Amygdala (tissue), 56 donors: ENCODE data around the gene OR9G1.
"Not testable (repeated sequence)": the region's sequence is repeated elsewhere in the genome, so short reads cannot be mapped to it uniquely, and the experiment has no call there.

Source experiments
- DNase-seq, 56 donors: peaks; one replicate each; lab custom pipeline; 2025; lab: John Stamatoyannopoulos, UW

Gene OR9G1

GRCh38 chr11:56698795-56699194, at the start of gene OR9G1:
TSS of gene OR9G1 (plus strand) at chr11:56699095. CDS start at chr11:56700388, 1,293 bp downstream.
- DNase-seq = no peak

GRCh38 chr11:56659755-56660154, 39.1 kb upstream of the OR9G1 start:
- DNase-seq = no peak

GRCh38 chr11:56663386-56663785, 35.5 kb upstream of the OR9G1 start, which contains the start of gene OR5AR1:
TSS of gene OR5AR1 (plus strand) at chr11:56663686. CDS start at chr11:56663686, 0 bp downstream.
- no peak for DNase-seq

- no peak for DNase-seq
These were observed 27.9 kb upstream of the OR9G1 start for GRCh38 chr11:56670984-56671383.

GRCh38 chr11:56688554-56689100, 10.3 kb upstream of the OR9G1 start:
- no peak for DNase-seq

GRCh38 chr11:56691179-56691578, 7.7 kb upstream of the OR9G1 start:
- DNase-seq = not testable (repeated sequence)

GRCh38 chr11:56693428-56693827, 5.5 kb upstream of the OR9G1 start:
- DNase-seq = no peak

- DNase-seq = no peak
These were observed 1.5 kb downstream of the OR9G1 start for GRCh38 chr11:56700242-56700913.

- DNase-seq = no peak
These were observed 2.1 kb downstream of the OR9G1 start for GRCh38 chr11:56700914-56701485.

GRCh38 chr11:56705784-56706396, 7.0 kb downstream of the OR9G1 start:
- no peak for DNase-seq

- no peak for DNase-seq
These were observed 7.6 kb downstream of the OR9G1 start for GRCh38 chr11:56706486-56706885.

- no peak for DNase-seq
These were observed 15.3 kb downstream of the OR9G1 start for GRCh38 chr11:56714206-56714605.

GRCh38 chr11:56716379-56716854, 17.5 kb downstream of the OR9G1 start:
- no peak for DNase-seq

- no peak for DNase-seq
These were observed 21.6 kb downstream of the OR9G1 start for GRCh38 chr11:56720513-56720912.

- DNase-seq = no peak
These were observed 41.2 kb downstream of the OR9G1 start for GRCh38 chr11:56740107-56740506.

- no peak for DNase-seq
These were observed 42.0 kb downstream of the OR9G1 start for GRCh38 chr11:56740886-56741285.

- no peak for DNase-seq
These were observed 49.7 kb downstream of the OR9G1 start, which contains the start of gene OR9G4 for GRCh38 chr11:56748597-56748996. TSS of gene OR9G4 (minus strand) at chr11:56748697. CDS start at chr11:56743766, 4,931 bp downstream.

- no peak for DNase-seq
These were observed 51.3 kb downstream of the OR9G1 start for GRCh38 chr11:56750190-56750589.

GRCh38 chr11:56751480-56751879, 52.6 kb downstream of the OR9G1 start:
- no peak for DNase-seq
